ENCODE results near the gene BRAF. TPM values are rescaled to one million over a fixed set of nuclear protein-coding genes. Genes with fewer than 3 reads are reported as not detected.
"Not testable (repeated sequence)": the region's sequence is repeated elsewhere in the genome, so short reads cannot be mapped to it uniquely, and the experiment has no call there.

BRAF gene
- total RNA-seq, 1 donor from 2014 or later = 48.0 TPM

DNA sequence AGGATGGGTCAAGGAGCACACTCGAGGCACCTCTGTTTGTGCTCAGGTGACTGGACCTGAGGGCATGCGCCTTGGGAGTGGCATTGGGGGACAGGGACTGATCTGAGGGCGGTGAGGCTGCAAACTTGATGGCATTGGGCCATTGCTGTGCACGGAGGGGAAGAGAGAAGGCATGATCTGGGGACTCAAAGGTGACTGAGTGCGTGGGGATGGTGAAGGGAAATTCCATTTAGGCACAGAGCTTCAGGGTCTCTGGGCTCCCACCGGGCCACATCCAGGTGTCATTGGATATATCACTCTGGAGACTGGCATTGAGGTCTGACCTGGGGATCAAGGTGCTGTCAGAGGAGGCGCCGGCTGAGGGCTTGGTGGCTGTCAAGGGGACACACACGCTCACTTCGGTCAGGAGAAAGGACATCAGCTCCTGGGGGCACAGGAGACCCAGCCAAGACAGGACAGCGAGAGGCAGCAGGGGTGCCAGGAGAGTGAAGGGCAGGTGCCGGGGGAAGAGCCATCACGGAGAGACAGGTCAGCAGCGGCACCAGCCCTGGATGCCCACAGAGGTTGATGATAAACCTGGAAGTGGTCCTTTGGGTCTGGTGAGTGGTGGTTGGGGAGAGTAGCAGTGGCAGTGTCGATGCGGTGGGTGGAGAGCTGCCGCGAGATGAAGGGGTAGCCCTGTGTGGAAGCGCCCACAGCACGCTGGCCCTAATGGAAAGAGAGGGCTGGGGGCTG is 246.5 kb downstream of the BRAF start:
- Mint-ChIP-seq H3K27me3 (ENCODE audit: insufficient read depth, low read depth) (peaks cover 13% of the 10 kb centered on the region), H3K36me3 (no peaks in the 10 kb centered on the region), H3K9me3 (no peaks in the 10 kb centered on the region), H3K4me1 (peaks cover 10% of the 10 kb centered on the region), H3K27ac (peak overlapping the region; percentile 38), H3K4me3 (no peak overlapping the region)
- no peak overlapping the region for H3K9ac ChIP-seq
- no peaks in the 10 kb centered on the region for H3K79me2 ChIP-seq (ENCODE audit: low read depth)
- H3K9me3 ChIP-seq (ENCODE audit: low read depth) = no peaks in the 10 kb centered on the region
- H3K4me1 ChIP-seq = peaks cover 2% of the 10 kb centered on the region
- DNase-seq (ENCODE audit: low spot score) = no peak
- H2AFZ ChIP-seq (replicated peaks) = no peak overlapping the region
- no peaks in the 10 kb centered on the region for H3K36me3 ChIP-seq
- H3K27ac ChIP-seq = no peak overlapping the region
- no peak overlapping the region for H3K4me3 ChIP-seq
- H3K27me3 ChIP-seq = peaks cover 15% of the 10 kb centered on the region
- TF ChIP-seq EZH2phosphoT487 (IDR thresholded peaks at IDR 0.05) (no peak), EZH2 (IDR thresholded peaks at IDR 0.05) (no peak)
- TF ChIP-seq, protein P1, sequence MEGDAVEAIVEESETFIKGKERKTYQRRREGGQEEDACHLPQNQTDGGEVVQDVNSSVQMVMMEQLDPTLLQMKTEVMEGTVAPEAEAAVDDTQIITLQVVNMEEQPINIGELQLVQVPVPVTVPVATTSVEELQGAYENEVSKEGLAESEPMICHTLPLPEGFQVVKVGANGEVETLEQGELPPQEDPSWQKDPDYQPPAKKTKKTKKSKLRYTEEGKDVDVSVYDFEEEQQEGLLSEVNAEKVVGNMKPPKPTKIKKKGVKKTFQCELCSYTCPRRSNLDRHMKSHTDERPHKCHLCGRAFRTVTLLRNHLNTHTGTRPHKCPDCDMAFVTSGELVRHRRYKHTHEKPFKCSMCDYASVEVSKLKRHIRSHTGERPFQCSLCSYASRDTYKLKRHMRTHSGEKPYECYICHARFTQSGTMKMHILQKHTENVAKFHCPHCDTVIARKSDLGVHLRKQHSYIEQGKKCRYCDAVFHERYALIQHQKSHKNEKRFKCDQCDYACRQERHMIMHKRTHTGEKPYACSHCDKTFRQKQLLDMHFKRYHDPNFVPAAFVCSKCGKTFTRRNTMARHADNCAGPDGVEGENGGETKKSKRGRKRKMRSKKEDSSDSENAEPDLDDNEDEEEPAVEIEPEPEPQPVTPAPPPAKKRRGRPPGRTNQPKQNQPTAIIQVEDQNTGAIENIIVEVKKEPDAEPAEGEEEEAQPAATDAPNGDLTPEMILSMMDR (IDR thresholded peaks at IDR 0.05) = no peak
- no peak overlapping the region for H3K4me2 ChIP-seq
- peaks cover 23% of the 10 kb centered on the region for H3F3A ChIP-seq (ENCODE audit: low read depth)
- no peaks in the 10 kb centered on the region for H4K20me1 ChIP-seq (ENCODE audit: low read depth)

DNA sequence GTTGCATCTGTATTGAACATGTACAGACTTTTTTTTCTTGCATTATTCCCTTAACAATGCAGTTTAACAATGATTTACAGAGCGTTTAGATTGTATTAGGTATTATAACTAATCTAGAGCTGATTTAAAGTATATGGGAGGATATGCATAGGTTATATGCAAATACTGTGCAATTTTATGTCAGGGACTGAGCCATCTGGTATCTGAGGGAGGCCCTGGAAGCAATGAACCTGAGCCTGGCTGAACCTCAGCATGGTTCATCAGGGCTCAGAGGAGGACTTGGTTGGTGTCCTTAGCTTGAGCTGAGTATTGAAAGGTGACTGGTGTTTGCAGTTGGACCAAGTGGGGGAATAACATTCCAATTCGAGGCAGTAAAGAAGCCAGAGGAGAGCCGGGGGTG is 247.2 kb downstream of the BRAF start:
- Histone ChIP-seq H2AFZ (replicated peaks) (no peak overlapping the region), H4K20me1 (ENCODE audit: low read depth) (no peaks in the 10 kb centered on the region), H3K79me2 (ENCODE audit: low read depth) (no peaks in the 10 kb centered on the region), H3K9ac (no peak overlapping the region), H3K4me3 (no peak overlapping the region), H3K36me3 (no peaks in the 10 kb centered on the region), H3K27ac (no peak overlapping the region), H3F3A (ENCODE audit: low read depth) (peaks cover 25% of the 10 kb centered on the region), H3K4me2 (no peak overlapping the region), H3K4me1 (peaks cover under 1% of the 10 kb centered on the region), H3K27me3 (peaks cover 22% of the 10 kb centered on the region), H3K9me3 (ENCODE audit: low read depth) (no peaks in the 10 kb centered on the region)
- Mint-ChIP-seq H3K9me3 (no peaks in the 10 kb centered on the region), H3K4me3 (no peak overlapping the region), H3K27ac (no peak overlapping the region), H3K27me3 (ENCODE audit: insufficient read depth, low read depth) (peaks cover 14% of the 10 kb centered on the region), H3K4me1 (peaks cover 11% of the 10 kb centered on the region), H3K36me3 (no peaks in the 10 kb centered on the region)
- DNase-seq (ENCODE audit: low spot score) = no peak
- TF ChIP-seq, protein P1 (IDR thresholded peaks at IDR 0.05) = no peak
- TF ChIP-seq EZH2phosphoT487 (IDR thresholded peaks at IDR 0.05) (no peak), EZH2 (IDR thresholded peaks at IDR 0.05) (no peak)

DNA sequence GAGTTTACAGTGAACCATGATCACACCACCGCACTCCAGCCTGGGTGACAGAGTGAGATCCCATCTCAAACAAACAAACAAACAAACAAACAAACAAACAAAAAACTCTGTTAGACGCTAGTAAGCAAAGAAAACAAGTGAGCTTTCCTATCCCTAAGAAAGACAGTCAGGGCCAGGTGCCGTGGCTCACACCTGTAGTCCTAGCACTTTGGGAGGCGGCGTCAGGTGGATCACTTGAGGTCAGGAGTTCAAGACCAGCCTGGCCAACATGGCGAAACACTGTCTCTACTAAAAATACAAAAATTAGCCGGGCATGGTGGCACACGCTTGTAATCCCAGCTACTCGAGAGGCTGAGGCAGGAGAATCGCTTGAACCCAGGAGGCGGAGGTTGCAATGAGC is 247.8 kb downstream of the BRAF start:
- H3K36me3 ChIP-seq; H2AFZ ChIP-seq (replicated peaks); H3K27ac ChIP-seq; H3K4me3 ChIP-seq; H4K20me1 ChIP-seq (ENCODE audit: low read depth); H3K9me3 ChIP-seq (ENCODE audit: low read depth); DNase-seq (ENCODE audit: low spot score); H3K36me3 Mint-ChIP-seq; H3K79me2 ChIP-seq (ENCODE audit: low read depth); H3K9ac ChIP-seq; H3K4me1 ChIP-seq; H3K27ac Mint-ChIP-seq; H3K4me3 Mint-ChIP-seq; H3K4me2 ChIP-seq; H3K9me3 Mint-ChIP-seq: not testable (repeated sequence)
- Histone ChIP-seq H3K27me3 (peaks cover 27% of the 10 kb centered on the region), H3F3A (ENCODE audit: low read depth) (peaks cover 25% of the 10 kb centered on the region)
- H3K27me3 Mint-ChIP-seq (ENCODE audit: insufficient read depth, low read depth) = peaks cover 19% of the 10 kb centered on the region
- H3K4me1 Mint-ChIP-seq = peaks cover 16% of the 10 kb centered on the region

DNA sequence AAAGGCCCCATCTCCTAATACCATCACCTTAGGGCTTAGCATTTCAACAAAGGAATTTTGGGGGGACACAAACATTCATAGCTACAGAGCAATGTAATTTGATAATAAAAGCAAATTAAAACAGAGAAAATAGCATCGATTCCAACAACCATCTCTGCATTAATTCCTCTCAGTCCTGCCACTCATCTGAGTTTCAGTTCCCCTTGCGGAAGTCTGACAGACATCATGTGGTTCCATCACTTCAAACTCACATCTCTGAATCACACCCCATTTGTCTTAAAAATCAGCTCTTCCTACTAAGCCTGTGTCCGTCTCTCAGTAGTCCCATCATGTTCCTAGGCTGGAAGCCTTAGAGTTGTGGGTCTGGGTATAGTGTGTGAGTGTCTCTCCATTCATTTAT is 248.4 kb downstream of the BRAF start:
- Mint-ChIP-seq H3K4me1 (peaks cover 18% of the 10 kb centered on the region), H3K27me3 (ENCODE audit: insufficient read depth, low read depth) (peaks cover 19% of the 10 kb centered on the region), H3K36me3 (peaks cover 2% of the 10 kb centered on the region), H3K9me3 (no peaks in the 10 kb centered on the region), H3K4me3 (no peak overlapping the region), H3K27ac (no peak overlapping the region)
- peaks cover 6% of the 10 kb centered on the region for H3K4me1 ChIP-seq
- H2AFZ ChIP-seq (replicated peaks) = no peak overlapping the region
- no peaks in the 10 kb centered on the region for H4K20me1 ChIP-seq (ENCODE audit: low read depth)
- H3K27me3 ChIP-seq = peaks cover 29% of the 10 kb centered on the region
- no peak overlapping the region for H3K4me2 ChIP-seq
- H3K9ac ChIP-seq = no peak overlapping the region
- TF ChIP-seq EZH2phosphoT487 (IDR thresholded peaks at IDR 0.05) = no peak
- TF ChIP-seq, protein P1 (IDR thresholded peaks at IDR 0.05) = no peak
- no peak for TF ChIP-seq EZH2 (IDR thresholded peaks at IDR 0.05)
- H3K79me2 ChIP-seq (ENCODE audit: low read depth) = no peaks in the 10 kb centered on the region
- H3K9me3 ChIP-seq (ENCODE audit: low read depth) = no peaks in the 10 kb centered on the region
- no peak for DNase-seq (ENCODE audit: low spot score)
- H3K27ac ChIP-seq = no peak overlapping the region
- H3K4me3 ChIP-seq = no peak overlapping the region
- no peaks in the 10 kb centered on the region for H3K36me3 ChIP-seq
- H3F3A ChIP-seq (ENCODE audit: low read depth) = peaks cover 25% of the 10 kb centered on the region
